Stimulated activated CD8-positive, alpha-beta memory T cell treated with anti-CD3 and anti-CD28 coated beads, Interleukin-12 subunit alpha, Interleukin-12 subunit beta, amount 100 ng/mL, for 1 hour (primary cell): ENCODE data around the gene KRABD2.
"Not testable (repeated sequence)": the region's sequence is repeated elsewhere in the genome, so short reads cannot be mapped to it uniquely, and the experiment has no call there.

ENCODE experiments used
- DNase-seq: peaks from one replicate; pipeline ENCODE4 v3.0.0-alpha.2; 2020; ENCODE audit warnings: low read depth

The KRABD2 gene

DNA sequence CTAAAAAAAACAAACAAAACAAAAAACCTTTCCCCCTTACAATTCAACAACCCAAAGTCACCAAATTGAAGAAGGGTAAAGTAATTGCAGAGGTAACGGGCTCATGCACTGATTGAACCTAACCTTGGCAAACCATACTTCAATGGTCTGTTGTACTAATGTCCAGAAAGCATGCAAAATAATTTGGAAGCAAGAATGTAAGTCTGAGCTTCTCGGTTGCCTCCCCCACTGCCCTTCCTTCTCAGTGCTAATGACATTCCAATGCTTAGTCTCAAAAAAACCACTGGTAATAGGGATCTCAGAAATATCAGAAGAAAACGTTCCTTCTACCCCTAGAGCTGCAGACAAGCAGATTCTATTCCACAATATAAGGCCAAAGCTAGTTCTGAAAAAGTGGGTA lies 15.8 kb downstream of the KRABD2 start:
- DNase-seq, result no peak

- DNase-seq, result no peak
Measured at GRCh38 chr17:8360260-8360659, 16.2 kb downstream of the KRABD2 start.

DNA sequence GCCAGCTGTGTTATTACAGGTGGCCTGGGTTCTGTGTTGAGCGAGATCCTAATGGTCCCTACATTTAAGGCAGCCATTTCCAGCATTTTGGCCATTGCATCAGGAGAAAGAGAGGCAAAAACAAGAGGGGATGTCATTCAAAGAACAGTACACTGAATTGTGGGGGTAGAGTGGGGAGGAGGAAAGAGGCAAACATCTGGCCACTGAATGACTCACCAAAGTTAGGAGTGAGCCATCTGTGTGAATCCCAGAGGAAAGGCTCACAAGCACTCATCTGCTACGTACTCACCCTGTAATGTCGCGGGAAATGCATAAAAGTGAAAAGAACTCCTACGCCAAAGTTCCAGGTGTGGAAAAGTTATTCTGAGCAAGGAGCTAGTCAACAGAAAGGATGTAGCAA lies 16.7 kb downstream of the KRABD2 start:
- no peak for DNase-seq

- DNase-seq, result no peak
Measured at GRCh38 chr17:8357910-8358309, 18.6 kb downstream of the KRABD2 start.

DNA sequence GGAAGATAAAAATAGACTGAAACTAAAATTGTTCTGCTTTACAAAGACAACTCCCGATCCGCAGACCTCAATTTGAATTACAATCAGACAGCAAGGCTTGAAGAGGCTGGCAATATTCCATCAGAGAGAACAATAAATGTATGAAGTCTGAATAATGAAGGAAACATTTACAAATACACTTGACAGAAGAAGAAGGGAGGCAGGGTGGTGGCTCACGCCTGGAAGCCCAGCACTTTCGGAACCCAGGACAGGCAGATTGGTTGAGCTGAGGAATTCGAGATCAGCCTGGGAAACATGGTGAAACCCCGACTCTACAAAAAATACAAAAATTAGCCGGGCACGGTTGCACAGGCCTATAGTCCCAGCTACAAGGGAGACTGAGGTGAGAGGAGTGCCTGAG lies 22.3 kb downstream of the KRABD2 start:
- no peak for DNase-seq

GRCh38 chr17:8353736-8354135 lies 22.8 kb downstream of the KRABD2 start:
- DNase-seq, result no peak

DNA sequence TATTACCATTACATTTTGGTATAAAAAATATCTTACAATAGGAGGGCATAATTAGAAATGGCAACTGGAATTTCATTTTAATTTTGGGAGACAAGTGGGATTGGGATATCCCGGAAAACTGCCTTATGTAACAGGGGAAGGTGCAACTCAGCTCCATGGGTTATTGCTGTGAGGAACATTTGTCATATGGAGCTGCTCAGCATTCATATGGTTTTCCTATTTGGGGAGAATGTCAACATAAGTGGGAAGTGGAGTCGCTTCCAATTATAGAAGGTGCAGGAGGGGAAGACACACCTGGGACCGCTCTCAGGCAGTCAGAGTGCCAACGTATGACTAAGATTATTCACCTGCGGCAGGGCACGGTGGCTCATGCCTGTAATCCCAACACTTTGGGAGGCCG lies 26.2 kb downstream of the KRABD2 start:
- DNase-seq, result no peak

DNA sequence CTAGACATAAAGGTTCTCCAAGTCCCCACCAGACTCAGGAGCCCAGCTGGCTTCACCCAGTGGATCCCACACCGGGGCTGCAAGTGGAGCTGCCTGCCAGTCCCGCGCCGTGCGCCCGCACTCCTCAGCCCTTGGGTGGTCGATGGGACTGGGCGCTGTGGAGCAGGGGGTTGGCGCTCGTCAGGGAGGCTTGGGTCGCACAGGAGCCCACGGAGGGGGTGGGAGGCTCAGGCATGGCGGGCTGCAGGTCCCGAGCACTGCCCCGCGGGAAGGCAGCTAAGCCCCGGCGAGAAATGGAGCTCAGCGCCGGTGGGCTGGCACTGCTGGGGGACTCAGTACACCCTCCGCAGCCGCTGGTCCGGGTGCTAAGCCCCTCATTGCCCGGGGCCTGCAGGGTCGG lies 29.5 kb downstream of the KRABD2 start:
- not testable (repeated sequence) for DNase-seq

DNA sequence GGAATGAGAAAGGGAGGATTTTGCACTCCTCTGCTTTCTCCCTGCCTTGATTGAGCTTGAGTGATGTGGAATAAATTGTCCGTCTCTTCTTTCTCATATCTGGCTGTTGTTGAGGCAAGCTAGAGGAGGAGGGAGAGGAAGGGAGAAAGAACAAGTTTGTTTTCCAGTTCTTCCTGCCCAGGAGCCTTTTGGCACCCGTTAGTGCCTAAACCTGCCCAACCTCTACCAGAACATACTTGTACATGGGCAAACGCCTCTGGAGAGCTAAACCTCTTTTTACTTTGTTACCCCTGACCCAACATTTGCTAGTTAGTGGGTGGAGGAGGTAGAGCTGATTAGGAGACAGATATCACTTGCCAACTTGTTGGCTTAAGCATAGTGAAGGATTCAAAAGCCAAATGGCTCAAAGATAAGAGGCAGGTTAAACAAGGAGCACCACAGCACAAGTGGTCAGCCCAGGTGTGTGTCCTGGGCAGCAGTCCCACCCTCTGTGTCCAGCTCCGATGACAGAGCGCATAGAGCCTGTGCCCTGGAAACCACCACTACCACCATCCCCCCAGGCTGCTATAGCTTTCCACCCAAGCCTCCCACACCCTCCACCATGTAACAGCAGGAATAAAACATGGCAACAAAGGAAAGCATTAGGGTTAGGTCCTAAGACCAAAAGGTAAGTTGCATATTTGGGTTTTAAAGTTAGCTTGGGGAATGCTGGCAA lies 30.4 kb downstream of the KRABD2 start:
- no peak for DNase-seq

- no peak for DNase-seq
Measured at GRCh38 chr17:8345052-8345690, 31.3 kb downstream of the KRABD2 start.

GRCh38 chr17:8341456-8341855 lies 35.0 kb downstream of the KRABD2 start:
- DNase-seq, result no peak

DNA sequence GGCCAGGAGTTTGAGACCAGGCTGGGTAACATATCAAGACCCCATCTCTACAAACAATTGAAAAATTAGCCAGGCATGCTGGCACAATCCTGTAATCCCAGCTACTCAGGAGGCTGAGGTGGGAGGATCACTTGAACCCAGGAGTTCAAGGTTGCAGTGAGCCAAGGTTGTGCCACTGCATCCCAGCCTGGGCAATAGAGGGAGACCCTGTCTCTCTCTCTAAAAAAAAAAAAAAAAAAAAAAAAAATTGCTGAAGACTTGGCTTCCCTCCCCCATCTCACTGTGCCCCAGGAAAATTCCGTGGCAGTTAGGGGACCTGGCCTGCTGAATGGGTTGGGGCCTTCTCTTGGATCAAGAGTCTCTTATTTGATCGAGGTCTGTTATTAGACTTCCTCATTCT lies 37.0 kb downstream of the KRABD2 start, which contains the start of gene ODF4:
TSS of gene ODF4 (plus strand) at position 301 of the 400 bp plus-strand sequence. CDS start 212 bp downstream, outside the sequence.
- DNase-seq, result no peak

- DNase-seq, result no peak
Measured at GRCh38 chr17:8338753-8339140, 37.8 kb downstream of the KRABD2 start.

DNA sequence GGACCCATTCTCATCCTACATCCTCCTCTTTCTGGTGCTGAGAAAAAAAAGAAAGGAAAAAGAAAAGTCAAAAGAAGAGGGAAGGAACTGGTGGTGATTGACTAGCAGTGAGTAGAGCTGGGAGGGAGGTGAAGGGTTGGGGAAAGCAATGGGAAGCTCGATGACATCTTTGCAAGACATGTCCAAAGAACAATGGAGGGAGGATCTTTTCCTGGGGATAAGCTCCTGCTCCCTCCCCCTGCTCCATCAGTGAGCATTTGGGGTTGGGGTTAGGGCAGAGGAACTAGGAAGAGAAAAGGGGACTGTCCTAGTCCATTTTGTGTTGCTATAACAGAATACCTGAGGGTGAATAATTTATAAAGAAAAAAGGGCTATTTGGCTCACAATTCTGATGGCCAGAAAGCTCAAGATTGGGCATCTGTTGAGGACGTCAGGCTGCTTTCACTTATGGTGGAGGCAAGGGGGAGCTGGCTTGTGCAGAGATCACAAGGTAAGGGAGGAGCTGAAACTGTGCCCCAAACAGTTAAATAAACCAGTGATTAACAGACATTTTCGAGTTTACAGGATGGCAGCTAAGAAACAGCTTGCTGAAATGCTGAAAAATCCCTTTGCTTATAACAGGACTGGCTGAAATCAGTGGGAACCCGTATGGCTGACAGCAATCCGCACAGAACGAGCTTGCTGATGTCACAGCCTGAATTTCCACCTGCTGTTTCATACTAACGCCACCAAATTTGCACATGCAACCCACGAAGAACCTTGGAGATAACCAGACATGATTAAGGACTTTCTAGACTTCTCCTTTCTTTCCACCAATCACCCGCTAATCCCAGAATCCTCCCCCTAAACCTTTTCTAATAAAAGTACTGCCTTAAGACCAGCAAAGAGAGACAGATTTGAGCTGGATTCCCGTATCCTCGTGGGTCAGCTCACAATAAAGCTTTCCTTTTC lies 38.4 kb downstream of the KRABD2 start:
- no peak for DNase-seq

DNA sequence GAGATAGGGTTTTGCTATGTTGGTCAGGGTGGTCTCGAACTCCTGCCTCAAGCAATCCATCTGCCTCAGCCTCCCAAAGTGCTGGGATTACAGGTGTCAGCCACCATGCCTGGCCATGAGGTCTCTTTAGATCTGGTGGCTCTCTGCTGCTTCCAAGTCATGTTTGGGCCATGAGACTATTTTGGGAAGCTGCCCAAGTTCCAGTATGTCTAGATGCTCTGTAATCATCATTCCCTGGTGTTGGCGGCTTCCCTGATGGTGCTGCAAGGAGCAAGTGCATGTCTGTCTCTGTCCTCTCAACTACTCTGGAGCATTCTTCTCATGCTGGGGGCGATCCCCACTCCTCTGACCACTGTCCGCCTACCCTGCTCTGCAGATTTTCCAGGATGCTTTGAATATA lies 43.2 kb downstream of the KRABD2 start:
- DNase-seq, result no peak

DNA sequence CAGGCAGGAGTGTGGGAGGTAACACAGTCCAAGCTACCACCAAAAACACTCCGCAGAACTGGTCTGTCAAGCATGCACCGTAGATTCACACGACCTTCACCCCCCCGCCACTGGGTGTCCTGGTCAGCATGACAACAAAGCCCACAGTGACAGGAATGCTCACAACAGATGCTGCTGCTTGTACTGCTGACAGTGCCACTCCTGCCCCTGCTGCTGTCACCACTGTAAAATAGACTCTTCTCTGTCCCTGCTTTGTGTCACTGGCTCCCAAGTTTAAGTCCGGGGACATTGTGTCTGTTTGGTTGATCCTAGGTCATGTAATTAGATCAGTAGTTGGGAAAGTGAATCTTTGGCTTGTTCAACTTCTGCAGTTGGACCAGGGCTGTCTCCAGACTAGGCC lies 43.8 kb downstream of the KRABD2 start:
- no peak for DNase-seq

DNA sequence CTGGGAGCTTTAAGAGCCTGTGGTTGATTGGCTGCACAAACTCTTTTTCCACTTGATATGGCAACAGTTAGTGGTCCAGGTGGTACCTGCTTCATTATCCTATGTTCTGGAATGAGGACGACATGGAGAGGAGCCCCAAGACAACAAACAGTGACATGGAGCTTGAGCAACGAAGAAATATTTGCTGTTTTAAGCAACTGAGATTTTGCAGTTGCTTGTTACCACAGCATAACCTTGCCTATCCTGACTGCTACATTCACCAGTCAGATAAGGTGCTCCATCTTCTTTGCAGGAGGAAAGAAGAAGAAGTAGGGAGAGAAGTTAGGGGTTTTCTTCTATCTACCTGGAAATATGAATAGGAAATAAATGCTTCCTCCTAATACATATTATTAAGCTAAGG lies 44.4 kb downstream of the KRABD2 start:
- DNase-seq, result no peak

GRCh38 chr17:8327303-8327649 lies 49.2 kb downstream of the KRABD2 start:
- DNase-seq, result no peak
